GM21576 (cell line): Measurements from ENCODE around the gene STRIP2.
"Not testable (repeated sequence)": the region's sequence is repeated elsewhere in the genome, so short reads cannot be mapped to it uniquely, and the experiment has no call there.

Source experiments
- ATAC-seq: cut with Tn5 transposase; IDR thresholded peaks from one replicate; pipeline ENCODE4 v1.9.1; 2021; ENCODE audit warnings: mild to moderate bottlenecking, moderate library complexity; ENCODE audit not compliant: unreplicated experiment

The STRIP2 gene

GRCh38 chr7:129422727-129423126 lies 11.5 kb upstream of the STRIP2 start:
- ATAC-seq, result no peak

GRCh38 chr7:129423700-129424410 lies 10.4 kb upstream of the STRIP2 start:
- ATAC-seq, result no peak

GRCh38 chr7:129426482-129426881 lies 7.8 kb upstream of the STRIP2 start:
- no peak for ATAC-seq

- no peak for ATAC-seq
These were observed 6.6 kb upstream of the STRIP2 start for GRCh38 chr7:129427526-129428045.

- no peak for ATAC-seq
These were observed 2.2 kb upstream of the STRIP2 start for GRCh38 chr7:129431911-129432643.

GRCh38 chr7:129434675-129435318 lies 565 bp downstream of the STRIP2 start:
- ATAC-seq, result no peak

- ATAC-seq, result no peak
These were observed 1.2 kb downstream of the STRIP2 start for GRCh38 chr7:129435414-129435829.

GRCh38 chr7:129436335-129436923 lies 2.2 kb downstream of the STRIP2 start:
- no peak for ATAC-seq

- no peak for ATAC-seq
These were observed 3.0 kb downstream of the STRIP2 start for GRCh38 chr7:129437190-129437589.

GRCh38 chr7:129438281-129438838 lies 4.1 kb downstream of the STRIP2 start:
- no peak for ATAC-seq

GRCh38 chr7:129438839-129439651 lies 4.8 kb downstream of the STRIP2 start:
- ATAC-seq, result no peak

GRCh38 chr7:129439963-129440625 lies 5.9 kb downstream of the STRIP2 start:
- ATAC-seq, result no peak

GRCh38 chr7:129443612-129444011 lies 9.4 kb downstream of the STRIP2 start:
- ATAC-seq, result no peak

- not testable (repeated sequence) for ATAC-seq
These were observed 10.5 kb downstream of the STRIP2 start for GRCh38 chr7:129444776-129445175.

GRCh38 chr7:129446925-129447324 lies 12.7 kb downstream of the STRIP2 start:
- ATAC-seq, result not testable (repeated sequence)

- not testable (repeated sequence) for ATAC-seq
These were observed 13.2 kb downstream of the STRIP2 start for GRCh38 chr7:129447445-129447844.

GRCh38 chr7:129448608-129449007 lies 14.4 kb downstream of the STRIP2 start:
- ATAC-seq, result not testable (repeated sequence)

GRCh38 chr7:129450295-129450694 lies 16.1 kb downstream of the STRIP2 start:
- ATAC-seq, result no peak

GRCh38 chr7:129452589-129453231 lies 18.5 kb downstream of the STRIP2 start:
- ATAC-seq, result no peak
